Liver (tissue), 9 donors: ENCODE data around the gene UNG. TPM values are rescaled to one million over a fixed set of nuclear protein-coding genes. Genes with fewer than 3 reads are reported as not detected.

Experiments used
- DNase-seq: peaks from one replicate; pipeline ENCODE4 v3.0.0-alpha.2; 2017; ENCODE audit warnings: low spot score
- H3K27ac ChIP-seq, 2 donors: one replicate each; pipeline ENCODE4 v1.7.0; 2013; ENCODE audit warnings: inconsistent platforms in 2 of 2, low read length in 2 of 2, control low read depth in 1 of 2, low read depth in 1 of 2, mild to moderate bottlenecking in 1 of 2
- H3K27me3 ChIP-seq, 4 donors: one replicate each; pipeline versions ENCODE4 v1.6.1 to v1.7.0; 2013; ENCODE audit warnings: low read length in 3 of 4, inconsistent platforms in 1 of 4, mild to moderate bottlenecking in 1 of 4, moderate library complexity in 1 of 4; ENCODE audit not compliant: control insufficient read depth in 4 of 4, insufficient read depth in 4 of 4
- H3K36me3 ChIP-seq, 4 donors: one replicate each; pipeline versions ENCODE4 v1.6.1 to v1.7.0; 2013; ENCODE audit warnings: low read length in 3 of 4, mild to moderate bottlenecking in 3 of 4, low read depth in 1 of 4, moderate library complexity in 1 of 4; ENCODE audit not compliant: control insufficient read depth in 4 of 4, insufficient read depth in 3 of 4
- H3K4me1 ChIP-seq, 4 donors: one replicate each; pipeline versions ENCODE4 v1.6.1 to v1.7.0; 2013; ENCODE audit warnings: low read length in 3 of 4, mild to moderate bottlenecking in 3 of 4, moderate library complexity in 1 of 4; ENCODE audit not compliant: control insufficient read depth in 4 of 4, insufficient read depth in 4 of 4
- H3K4me3 ChIP-seq, 3 donors: one replicate each; pipeline versions ENCODE4 v1.6.1 to v1.7.0; 2013; ENCODE audit warnings: low read length in 3 of 3, control low read depth in 1 of 3, low read depth in 1 of 3, mild to moderate bottlenecking in 1 of 3
- H3K9ac ChIP-seq, 2 donors: one replicate each; pipeline ENCODE4 v1.7.0; 2013; ENCODE audit warnings: low read length in 2 of 2, mild to moderate bottlenecking in 2 of 2, moderate library complexity in 2 of 2, control low read depth in 1 of 2, low read depth in 1 of 2
- H3K9me3 ChIP-seq, 4 donors: one replicate each; pipeline versions ENCODE4 v1.6.1 to v1.7.0; 2013; ENCODE audit warnings: low read length in 3 of 4; ENCODE audit not compliant: control insufficient read depth in 4 of 4
- FOXA1 ChIP-seq: IDR thresholded peaks from 2 replicates; pipeline ENCODE4 v1.6.1; 2016; ENCODE audit warnings: antibody characterized with exemption
- FOXA2 ChIP-seq: IDR thresholded peaks from 2 replicates; pipeline ENCODE4 v1.6.1; 2016; ENCODE audit warnings: antibody characterized with exemption
- GABPA ChIP-seq, 2 donors: IDR thresholded peaks in 1 of 2; conservative IDR thresholded peaks in 1 of 2; 2 replicates each; pipeline ENCODE4 v1.6.1; 2016; ENCODE audit warnings: antibody characterized with exemption in 2 of 2, mild to moderate bottlenecking in 1 of 2, moderate library complexity in 1 of 2
- HNF4A ChIP-seq, 2 donors: conservative IDR thresholded peaks; 2 replicates each; pipeline ENCODE4 v1.6.1; 2016; ENCODE audit warnings: antibody characterized with exemption in 2 of 2, mild to moderate bottlenecking in 2 of 2
- HNF4G ChIP-seq: IDR thresholded peaks from 2 replicates; pipeline ENCODE4 v1.6.1; 2016; ENCODE audit warnings: antibody characterized with exemption
- JUND ChIP-seq, 2 donors: IDR thresholded peaks; 2 replicates each; pipeline ENCODE4 v1.6.1; 2016; ENCODE audit warnings: antibody characterized with exemption in 2 of 2
- NR2F2 ChIP-seq: IDR thresholded peaks from 2 replicates; pipeline ENCODE4 v1.6.1; 2016; ENCODE audit warnings: antibody characterized with exemption
- RAD21 ChIP-seq, 2 donors: IDR thresholded peaks; 2 replicates each; pipeline ENCODE4 v1.6.1; 2016; ENCODE audit warnings: antibody characterized with exemption in 2 of 2, mild to moderate bottlenecking in 2 of 2
- RXRA ChIP-seq, 2 donors: IDR thresholded peaks; 2 replicates each; pipeline ENCODE4 v1.6.1; 2017 to 2018; ENCODE audit warnings: antibody characterized with exemption in 2 of 2, mild to moderate bottlenecking in 1 of 2
- SP1 ChIP-seq: IDR thresholded peaks from 2 replicates; pipeline ENCODE4 v1.6.1; 2018; ENCODE audit warnings: antibody characterized with exemption, mild to moderate bottlenecking
- TAF1 ChIP-seq: conservative IDR thresholded peaks from 2 replicates; pipeline ENCODE4 v1.6.1; 2016; ENCODE audit warnings: antibody characterized with exemption, mild to moderate bottlenecking
- YY1 ChIP-seq: IDR thresholded peaks from 2 replicates; pipeline ENCODE4 v1.6.1; 2016; ENCODE audit warnings: antibody characterized with exemption, mild to moderate bottlenecking
- WGBS: extraction: QIAGEN DNeasy Blood & Tissue Kit; methylation state at CpG from one replicate; pipeline ENCODE4 v1.1.7; 2013; 5-methylcytosine and 5-hydroxymethylcytosine counted together
- polyA plus RNA-seq, 2 donors: library from polyadenylated mRNA; stranded (reverse) in 1 of 2; unstranded in 1 of 2; fragments of 200-250 nt in 1 of 2; fragments of >200 nt in 1 of 2; fragmentation: Nextera tagmentation in 1 of 2; extraction: Ambion mirVana in 1 of 2; gene quantifications; one replicate each; pipeline versions ENCODE4 v1.2.1 to v1.2.3, GENCODE V29; 2013 to 2015
- total RNA-seq, 2 donors: library from RNA; depleted of rRNA; stranded (reverse); fragments of >200 nt; gene quantifications; one replicate each; pipeline ENCODE4 v1.2.3, GENCODE V29; 2014
- TF ChIP-seq, protein P1 (sequence below): IDR thresholded peaks from 2 replicates; pipeline ENCODE4 v1.6.1; 2016; ENCODE audit warnings: antibody characterized with exemption
- TF ChIP-seq, protein P2 (sequence below): IDR thresholded peaks from 2 replicates; pipeline ENCODE4 v1.6.1; 2016; ENCODE audit warnings: antibody characterized with exemption, mild to moderate bottlenecking
- TF ChIP-seq, protein P3 (sequence below): fragments of 150-350 bp; IDR thresholded peaks from 2 replicates; pipeline ENCODE4 v1.5.1; 2017; ENCODE audit warnings: improper control_type of control experiment, low read depth, low read length; ENCODE audit not compliant: missing input control
- TF ChIP-seq, protein P4 (sequence below): IDR thresholded peaks from 2 replicates; pipeline ENCODE4 v1.6.1; 2016; ENCODE audit warnings: antibody characterized with exemption
- TF ChIP-seq, protein P5 (sequence below): IDR thresholded peaks from 2 replicates; pipeline ENCODE4 v1.6.1; 2016; ENCODE audit warnings: antibody characterized with exemption
- donor health status: healthy.
- donor health status: healthy.
- donor health status: healthy.
- donor health status: healthy.
- donor health status: healthy.

Gene UNG
- total and polyA plus RNA-seq, 4 donors, result 9.4 to 22.1 (median 14.9) TPM

DNA sequence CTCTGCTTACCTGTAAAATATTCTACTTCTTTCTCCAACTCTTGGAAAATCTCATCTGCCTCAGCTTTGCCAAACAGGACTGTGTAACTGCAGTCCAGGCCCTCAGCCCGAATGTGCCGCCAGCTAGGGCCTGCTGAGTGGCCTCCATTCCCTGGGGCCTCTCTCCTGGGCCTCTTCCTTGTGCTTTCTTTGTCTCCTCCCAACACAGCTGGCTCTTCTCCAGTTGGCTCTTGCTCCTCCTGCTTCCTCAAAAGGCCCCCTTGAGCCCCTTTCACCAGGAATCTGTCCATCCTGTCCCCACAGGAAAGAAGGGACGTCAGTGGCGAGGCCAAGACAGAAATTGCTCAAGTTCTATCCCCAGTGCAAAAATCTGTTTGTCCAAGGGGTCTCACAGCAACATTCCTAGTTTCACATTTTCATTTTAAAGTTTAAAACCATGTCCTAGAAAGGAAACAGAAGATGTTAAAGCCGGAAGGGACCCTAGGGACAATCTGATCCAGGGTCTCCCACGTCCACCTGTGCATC lies 4.8 kb upstream of the UNG start:
- 47% methylated on average over 6 of the region's 6 CpGs for WGBS
- H3K27ac ChIP-seq, result peak overlapping the region; percentile 82 to 89
- H3K9ac ChIP-seq, result peak overlapping the region; percentile 75 to 82
- no peaks in the 10 kb centered on the region for H3K9me3 ChIP-seq
- H3K4me1 ChIP-seq, result peaks cover 8 to 57% (median 41%) of the 10 kb centered on the region in 4 donors
- peaks cover 0 to 3% (median under 1%) of the 10 kb centered on the region in 4 donors for H3K36me3 ChIP-seq
- peak overlapping the region; percentile 52 to 77 (median 68) for H3K4me3 ChIP-seq
- H3K27me3 ChIP-seq, result no peaks in the 10 kb centered on the region
- no peak for DNase-seq
- TF ChIP-seq FOXA2 (no peak), RXRA (IDR thresholded peaks at IDR 0.05) (no peak), JUND (IDR thresholded peaks at IDR 0.05) (no peak), SP1 (no peak), RAD21 (IDR thresholded peaks at IDR 0.05) (no peak), FOXA1 (no peak), YY1 (no peak), HNF4G (no peak), GABPA (IDR thresholded peaks at IDR 0.05 in 1 of 2, conservative IDR thresholded peaks at IDR 0.05 in 1 of 2) (no peak), NR2F2 (no peak), HNF4A (conservative IDR thresholded peaks at IDR 0.05) (no peak), TAF1 (no peak)
- TF ChIP-seq, protein P1, sequence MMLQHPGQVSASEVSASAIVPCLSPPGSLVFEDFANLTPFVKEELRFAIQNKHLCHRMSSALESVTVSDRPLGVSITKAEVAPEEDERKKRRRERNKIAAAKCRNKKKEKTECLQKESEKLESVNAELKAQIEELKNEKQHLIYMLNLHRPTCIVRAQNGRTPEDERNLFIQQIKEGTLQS, result no peak
- TF ChIP-seq, protein P2, sequence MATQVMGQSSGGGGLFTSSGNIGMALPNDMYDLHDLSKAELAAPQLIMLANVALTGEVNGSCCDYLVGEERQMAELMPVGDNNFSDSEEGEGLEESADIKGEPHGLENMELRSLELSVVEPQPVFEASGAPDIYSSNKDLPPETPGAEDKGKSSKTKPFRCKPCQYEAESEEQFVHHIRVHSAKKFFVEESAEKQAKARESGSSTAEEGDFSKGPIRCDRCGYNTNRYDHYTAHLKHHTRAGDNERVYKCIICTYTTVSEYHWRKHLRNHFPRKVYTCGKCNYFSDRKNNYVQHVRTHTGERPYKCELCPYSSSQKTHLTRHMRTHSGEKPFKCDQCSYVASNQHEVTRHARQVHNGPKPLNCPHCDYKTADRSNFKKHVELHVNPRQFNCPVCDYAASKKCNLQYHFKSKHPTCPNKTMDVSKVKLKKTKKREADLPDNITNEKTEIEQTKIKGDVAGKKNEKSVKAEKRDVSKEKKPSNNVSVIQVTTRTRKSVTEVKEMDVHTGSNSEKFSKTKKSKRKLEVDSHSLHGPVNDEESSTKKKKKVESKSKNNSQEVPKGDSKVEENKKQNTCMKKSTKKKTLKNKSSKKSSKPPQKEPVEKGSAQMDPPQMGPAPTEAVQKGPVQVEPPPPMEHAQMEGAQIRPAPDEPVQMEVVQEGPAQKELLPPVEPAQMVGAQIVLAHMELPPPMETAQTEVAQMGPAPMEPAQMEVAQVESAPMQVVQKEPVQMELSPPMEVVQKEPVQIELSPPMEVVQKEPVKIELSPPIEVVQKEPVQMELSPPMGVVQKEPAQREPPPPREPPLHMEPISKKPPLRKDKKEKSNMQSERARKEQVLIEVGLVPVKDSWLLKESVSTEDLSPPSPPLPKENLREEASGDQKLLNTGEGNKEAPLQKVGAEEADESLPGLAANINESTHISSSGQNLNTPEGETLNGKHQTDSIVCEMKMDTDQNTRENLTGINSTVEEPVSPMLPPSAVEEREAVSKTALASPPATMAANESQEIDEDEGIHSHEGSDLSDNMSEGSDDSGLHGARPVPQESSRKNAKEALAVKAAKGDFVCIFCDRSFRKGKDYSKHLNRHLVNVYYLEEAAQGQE, result no peak
- TF ChIP-seq, protein P3, sequence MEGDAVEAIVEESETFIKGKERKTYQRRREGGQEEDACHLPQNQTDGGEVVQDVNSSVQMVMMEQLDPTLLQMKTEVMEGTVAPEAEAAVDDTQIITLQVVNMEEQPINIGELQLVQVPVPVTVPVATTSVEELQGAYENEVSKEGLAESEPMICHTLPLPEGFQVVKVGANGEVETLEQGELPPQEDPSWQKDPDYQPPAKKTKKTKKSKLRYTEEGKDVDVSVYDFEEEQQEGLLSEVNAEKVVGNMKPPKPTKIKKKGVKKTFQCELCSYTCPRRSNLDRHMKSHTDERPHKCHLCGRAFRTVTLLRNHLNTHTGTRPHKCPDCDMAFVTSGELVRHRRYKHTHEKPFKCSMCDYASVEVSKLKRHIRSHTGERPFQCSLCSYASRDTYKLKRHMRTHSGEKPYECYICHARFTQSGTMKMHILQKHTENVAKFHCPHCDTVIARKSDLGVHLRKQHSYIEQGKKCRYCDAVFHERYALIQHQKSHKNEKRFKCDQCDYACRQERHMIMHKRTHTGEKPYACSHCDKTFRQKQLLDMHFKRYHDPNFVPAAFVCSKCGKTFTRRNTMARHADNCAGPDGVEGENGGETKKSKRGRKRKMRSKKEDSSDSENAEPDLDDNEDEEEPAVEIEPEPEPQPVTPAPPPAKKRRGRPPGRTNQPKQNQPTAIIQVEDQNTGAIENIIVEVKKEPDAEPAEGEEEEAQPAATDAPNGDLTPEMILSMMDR, result no peak
- TF ChIP-seq, protein P4, sequence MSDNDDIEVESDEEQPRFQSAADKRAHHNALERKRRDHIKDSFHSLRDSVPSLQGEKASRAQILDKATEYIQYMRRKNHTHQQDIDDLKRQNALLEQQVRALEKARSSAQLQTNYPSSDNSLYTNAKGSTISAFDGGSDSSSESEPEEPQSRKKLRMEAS, result no peak
- TF ChIP-seq, protein P5, sequence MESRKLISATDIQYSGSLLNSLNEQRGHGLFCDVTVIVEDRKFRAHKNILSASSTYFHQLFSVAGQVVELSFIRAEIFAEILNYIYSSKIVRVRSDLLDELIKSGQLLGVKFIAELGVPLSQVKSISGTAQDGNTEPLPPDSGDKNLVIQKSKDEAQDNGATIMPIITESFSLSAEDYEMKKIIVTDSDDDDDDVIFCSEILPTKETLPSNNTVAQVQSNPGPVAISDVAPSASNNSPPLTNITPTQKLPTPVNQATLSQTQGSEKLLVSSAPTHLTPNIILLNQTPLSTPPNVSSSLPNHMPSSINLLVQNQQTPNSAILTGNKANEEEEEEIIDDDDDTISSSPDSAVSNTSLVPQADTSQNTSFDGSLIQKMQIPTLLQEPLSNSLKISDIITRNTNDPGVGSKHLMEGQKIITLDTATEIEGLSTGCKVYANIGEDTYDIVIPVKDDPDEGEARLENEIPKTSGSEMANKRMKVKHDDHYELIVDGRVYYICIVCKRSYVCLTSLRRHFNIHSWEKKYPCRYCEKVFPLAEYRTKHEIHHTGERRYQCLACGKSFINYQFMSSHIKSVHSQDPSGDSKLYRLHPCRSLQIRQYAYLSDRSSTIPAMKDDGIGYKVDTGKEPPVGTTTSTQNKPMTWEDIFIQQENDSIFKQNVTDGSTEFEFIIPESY, result no peak
